ENCODE results near the gene HID1. TPM values are rescaled to one million over a fixed set of nuclear protein-coding genes. Genes with fewer than 3 reads are reported as not detected.

Gene HID1
- total and polyA plus RNA-seq, 2 donors from 2014 or later = 13.6 to 32.6 TPM

- H3K27ac ChIP-seq (ENCODE audit: low read depth in 2 of 2, low read length in 2 of 2) = no peak overlapping the region
- DNase-seq = no peak
- intact Hi-C loops (cut with DNase I) = no loop called here
- H3K36me3 ChIP-seq (ENCODE audit: control insufficient read depth in 2 of 3, insufficient read depth in 3 of 3, low read length in 3 of 3) = no peaks in the 10 kb centered on the region
- TF ChIP-seq CTCF (IDR thresholded peaks at IDR 0.05; ENCODE audit: borderline replicate concordance, extremely low read depth, insufficient read depth) = no peak
- no peak overlapping the region for H3K9ac ChIP-seq (ENCODE audit: low read length in 3 of 3)
- peaks cover 0 to 2% (median 0%) of the 10 kb centered on the region in 3 donors for H3K4me1 ChIP-seq (ENCODE audit: control insufficient read depth in 2 of 3, insufficient read depth in 2 of 3, low read depth in 1 of 3, low read length in 3 of 3)
- FAIRE-seq = no peak
- H3K9me3 ChIP-seq (ENCODE audit: control insufficient read depth in 2 of 3, insufficient read depth in 1 of 3, low read length in 3 of 3) = no peaks in the 10 kb centered on the region
- no peaks in the 10 kb centered on the region for H3K27me3 ChIP-seq (ENCODE audit: control insufficient read depth, insufficient read depth, low read length)
- H3K4me3 ChIP-seq (ENCODE audit: low read length in 3 of 3) = no peak overlapping the region
Observed at GRCh38 chr17:74964988-74965622, 7.5 kb downstream of the HID1 start.

GRCh38 chr17:74964246-74964761, 8.3 kb downstream of the HID1 start:
- FAIRE-seq = no peak

GRCh38 chr17:74963656-74964055, 8.9 kb downstream of the HID1 start:
- intact Hi-C loops (cut with DNase I) = no loop called here
- no peaks in the 10 kb centered on the region for H3K9me3 ChIP-seq (ENCODE audit: control insufficient read depth in 2 of 3, insufficient read depth in 1 of 3, low read length in 3 of 3)
- no peak overlapping the region for H3K9ac ChIP-seq (ENCODE audit: low read length in 3 of 3)
- no peak for TF ChIP-seq CTCF (IDR thresholded peaks at IDR 0.05; ENCODE audit: borderline replicate concordance, extremely low read depth, insufficient read depth)
- no peaks in the 10 kb centered on the region for H3K36me3 ChIP-seq (ENCODE audit: control insufficient read depth in 2 of 3, insufficient read depth in 3 of 3, low read length in 3 of 3)
- FAIRE-seq = no peak
- H3K4me3 ChIP-seq (ENCODE audit: low read length in 3 of 3) = no peak overlapping the region
- H3K27ac ChIP-seq (ENCODE audit: low read depth in 2 of 2, low read length in 2 of 2) = no peak overlapping the region
- DNase-seq = peak in 1 of 5 donors; percentile 40
- H3K4me1 ChIP-seq (ENCODE audit: control insufficient read depth in 2 of 3, insufficient read depth in 2 of 3, low read depth in 1 of 3, low read length in 3 of 3) = peaks cover 0 to 2% (median 0%) of the 10 kb centered on the region in 3 donors
- H3K27me3 ChIP-seq (ENCODE audit: control insufficient read depth, insufficient read depth, low read length) = no peaks in the 10 kb centered on the region

More at GRCh38 chr17:74964246-74964761, 8.3 kb downstream of the HID1 start:
- TF ChIP-seq CTCF (IDR thresholded peaks at IDR 0.05; ENCODE audit: borderline replicate concordance, extremely low read depth, insufficient read depth) = no peak
- Histone ChIP-seq H3K27me3 (ENCODE audit: control insufficient read depth, insufficient read depth, low read length) (no peaks in the 10 kb centered on the region), H3K4me3 (ENCODE audit: low read length in 3 of 3) (no peak overlapping the region), H3K9me3 (ENCODE audit: control insufficient read depth in 2 of 3, insufficient read depth in 1 of 3, low read length in 3 of 3) (no peaks in the 10 kb centered on the region), H3K27ac (ENCODE audit: low read depth in 2 of 2, low read length in 2 of 2) (no peak overlapping the region), H3K4me1 (ENCODE audit: control insufficient read depth in 2 of 3, insufficient read depth in 2 of 3, low read depth in 1 of 3, low read length in 3 of 3) (peaks cover 0 to 2% (median 0%) of the 10 kb centered on the region in 3 donors), H3K9ac (ENCODE audit: low read length in 3 of 3) (no peak overlapping the region), H3K36me3 (ENCODE audit: control insufficient read depth in 2 of 3, insufficient read depth in 3 of 3, low read length in 3 of 3) (no peaks in the 10 kb centered on the region)
- intact Hi-C loops (cut with DNase I) = no loop called here
- no peak for DNase-seq

Data from kidney (tissue), 14 donors.